HUDEP-2 (cell line): Measurements from ENCODE around the gene SEMA5B.

Experiments used
- DNase-seq, 76 experiments: peaks; one replicate each; lab custom pipeline; 2025; ENCODE audit not compliant: unreplicated experiment in 76 of 76; lab: John Stamatoyannopoulos, UW

SEMA5B gene

GRCh38 chr3:122930063-122930997 lies 97.2 kb downstream of the SEMA5B start:
- no peak for DNase-seq

GRCh38 chr3:122929188-122930062 lies 98.1 kb downstream of the SEMA5B start:
- no peak for DNase-seq

- DNase-seq, result no peak
Observed at GRCh38 chr3:122928396-122929187, 99.0 kb downstream of the SEMA5B start.

GRCh38 chr3:122927726-122928125 lies 99.8 kb downstream of the SEMA5B start:
- no peak for DNase-seq

GRCh38 chr3:122926811-122927210 lies 100.8 kb downstream of the SEMA5B start:
- no peak for DNase-seq

GRCh38 chr3:122926322-122926721 lies 101.2 kb downstream of the SEMA5B start:
- DNase-seq, result no peak

GRCh38 chr3:122925756-122926155 lies 101.8 kb downstream of the SEMA5B start:
- no peak for DNase-seq

- DNase-seq, result no peak
Observed at GRCh38 chr3:122924056-122924455, 103.5 kb downstream of the SEMA5B start.

GRCh38 chr3:122923611-122924010 lies 104.0 kb downstream of the SEMA5B start:
- no peak for DNase-seq

- peak in 10 of 76 experiments; percentile 3 to 28 (median 10) for DNase-seq
Observed at GRCh38 chr3:122921791-122922651, 105.5 kb downstream of the SEMA5B start.

- no peak for DNase-seq
Observed at GRCh38 chr3:122920986-122921385, 106.6 kb downstream of the SEMA5B start.

- DNase-seq, result no peak
Observed at GRCh38 chr3:122919291-122919610, 108.3 kb downstream of the SEMA5B start.

GRCh38 chr3:122918576-122919290 lies 108.8 kb downstream of the SEMA5B start:
- no peak for DNase-seq

GRCh38 chr3:122917412-122917811 lies 110.2 kb downstream of the SEMA5B start:
- DNase-seq, result no peak

GRCh38 chr3:122916580-122916979 lies 111.0 kb downstream of the SEMA5B start:
- DNase-seq, result no peak

- DNase-seq, result no peak
Observed at GRCh38 chr3:122916084-122916483, 111.5 kb downstream of the SEMA5B start.

GRCh38 chr3:122915300-122916055 lies 112.1 kb downstream of the SEMA5B start:
- no peak for DNase-seq

- DNase-seq, result no peak
Observed at GRCh38 chr3:122913539-122914100, 113.9 kb downstream of the SEMA5B start.
